PC-9 (cell line): Measurements from ENCODE around the gene GPR78.

Experiments
- EZH2 ChIP-seq: fragments of 200-600 bp; sonication (generic); IDR thresholded peaks from 2 replicates; pipeline ENCODE4 v1.8.0; 2017; ENCODE audit warnings: antibody characterized with exemption, low read depth
- TF ChIP-seq, protein P1 (sequence below): fragments of 200-600 bp; sonication (generic); conservative IDR thresholded peaks from 2 replicates; pipeline ENCODE4 v1.6.1; 2017; ENCODE audit warnings: mixed run types, antibody characterized with exemption, mild to moderate bottlenecking, moderate library complexity

DNA sequence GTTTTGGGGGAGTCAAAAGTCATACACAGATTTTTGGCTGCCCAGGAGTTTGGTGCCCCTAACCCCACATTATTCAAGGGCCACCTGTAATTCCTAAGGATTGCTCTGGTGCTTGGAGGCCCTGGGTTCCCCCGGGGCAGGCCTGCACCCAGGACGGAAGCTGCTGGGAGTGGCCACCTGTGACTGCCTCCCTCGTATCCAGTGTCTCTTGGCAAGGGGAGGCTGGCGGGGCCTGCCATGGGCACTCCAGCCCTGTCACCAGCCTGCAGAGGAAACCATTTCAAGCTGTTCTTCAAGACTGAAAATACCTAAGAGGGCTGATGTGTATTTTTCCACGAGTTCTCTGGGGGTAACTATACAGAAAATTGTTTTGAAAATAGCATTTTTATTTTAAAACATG is 24.5 kb upstream of the GPR78 start:
- TF ChIP-seq, protein P1, sequence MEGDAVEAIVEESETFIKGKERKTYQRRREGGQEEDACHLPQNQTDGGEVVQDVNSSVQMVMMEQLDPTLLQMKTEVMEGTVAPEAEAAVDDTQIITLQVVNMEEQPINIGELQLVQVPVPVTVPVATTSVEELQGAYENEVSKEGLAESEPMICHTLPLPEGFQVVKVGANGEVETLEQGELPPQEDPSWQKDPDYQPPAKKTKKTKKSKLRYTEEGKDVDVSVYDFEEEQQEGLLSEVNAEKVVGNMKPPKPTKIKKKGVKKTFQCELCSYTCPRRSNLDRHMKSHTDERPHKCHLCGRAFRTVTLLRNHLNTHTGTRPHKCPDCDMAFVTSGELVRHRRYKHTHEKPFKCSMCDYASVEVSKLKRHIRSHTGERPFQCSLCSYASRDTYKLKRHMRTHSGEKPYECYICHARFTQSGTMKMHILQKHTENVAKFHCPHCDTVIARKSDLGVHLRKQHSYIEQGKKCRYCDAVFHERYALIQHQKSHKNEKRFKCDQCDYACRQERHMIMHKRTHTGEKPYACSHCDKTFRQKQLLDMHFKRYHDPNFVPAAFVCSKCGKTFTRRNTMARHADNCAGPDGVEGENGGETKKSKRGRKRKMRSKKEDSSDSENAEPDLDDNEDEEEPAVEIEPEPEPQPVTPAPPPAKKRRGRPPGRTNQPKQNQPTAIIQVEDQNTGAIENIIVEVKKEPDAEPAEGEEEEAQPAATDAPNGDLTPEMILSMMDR = no peak
- TF ChIP-seq EZH2 = no peak
